HG03432 (cell line): ENCODE data around the gene GUCY1B1.
"Not testable (repeated sequence)": the region's sequence is repeated elsewhere in the genome, so short reads cannot be mapped to it uniquely, and the experiment has no call there.

ENCODE experiments used
- ATAC-seq: cut with Tn5 transposase; IDR thresholded peaks from one replicate; pipeline ENCODE4 v1.9.1; 2021; ENCODE audit warnings: mild to moderate bottlenecking, moderate library complexity; ENCODE audit not compliant: unreplicated experiment

GUCY1B1 gene

DNA sequence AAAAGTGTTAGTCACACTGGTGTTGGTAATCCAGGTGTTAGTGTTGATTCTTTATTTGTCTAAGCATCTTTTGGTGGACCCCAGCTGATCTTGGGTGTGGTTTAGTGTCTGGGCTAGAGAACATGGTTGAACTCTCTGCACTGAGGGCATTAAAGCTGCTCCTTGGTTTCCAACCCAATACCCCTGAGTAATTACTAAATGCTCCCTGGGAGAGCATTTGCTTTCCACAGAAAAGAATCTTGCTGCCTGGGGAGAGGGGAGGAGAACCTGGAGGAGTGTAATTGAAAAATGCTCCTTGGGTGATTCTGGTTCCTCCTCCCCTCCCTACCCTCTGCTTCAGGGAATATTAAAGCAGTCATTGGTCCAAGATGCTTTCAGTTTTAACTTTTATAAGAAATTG, 3.1 kb downstream of the GUCY1B1 start:
- no peak for ATAC-seq

DNA sequence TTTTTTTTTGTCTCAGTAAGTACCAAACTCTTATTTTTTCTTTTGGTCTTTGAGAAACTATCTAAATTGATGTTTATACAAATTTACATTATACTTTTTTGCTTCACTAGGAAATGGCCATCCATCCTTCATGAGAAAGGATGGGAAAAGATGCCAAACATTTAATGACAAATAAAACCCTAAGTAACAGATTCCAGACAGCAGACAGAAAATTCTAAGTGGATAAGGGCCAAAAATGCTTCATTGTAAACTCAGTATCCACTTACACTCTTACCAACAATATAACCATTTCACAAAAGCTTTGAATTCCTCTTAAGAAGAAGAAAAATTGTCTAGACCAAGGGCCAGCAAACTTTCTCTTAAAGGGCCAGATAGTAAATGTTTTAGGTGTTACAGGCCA, 3.5 kb downstream of the GUCY1B1 start:
- no peak for ATAC-seq

DNA sequence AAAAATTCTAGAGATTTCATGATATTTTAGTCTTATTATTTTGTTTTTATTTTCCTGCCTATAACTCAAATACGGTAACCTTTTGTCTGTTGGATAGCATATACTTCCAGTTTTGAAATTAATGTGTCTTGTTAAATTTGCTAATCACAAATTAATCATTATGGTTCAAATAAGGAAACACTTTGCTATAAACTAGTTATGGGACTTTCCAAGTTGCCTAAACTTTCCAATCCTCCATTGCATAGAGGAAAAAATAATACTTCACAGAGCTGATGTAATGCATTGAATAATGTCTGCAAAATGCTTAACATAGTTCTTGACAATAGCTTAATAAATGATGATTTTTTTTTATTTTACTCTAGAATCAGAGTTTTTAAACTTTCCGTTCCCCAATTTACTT, 4.7 kb downstream of the GUCY1B1 start:
- no peak for ATAC-seq

DNA sequence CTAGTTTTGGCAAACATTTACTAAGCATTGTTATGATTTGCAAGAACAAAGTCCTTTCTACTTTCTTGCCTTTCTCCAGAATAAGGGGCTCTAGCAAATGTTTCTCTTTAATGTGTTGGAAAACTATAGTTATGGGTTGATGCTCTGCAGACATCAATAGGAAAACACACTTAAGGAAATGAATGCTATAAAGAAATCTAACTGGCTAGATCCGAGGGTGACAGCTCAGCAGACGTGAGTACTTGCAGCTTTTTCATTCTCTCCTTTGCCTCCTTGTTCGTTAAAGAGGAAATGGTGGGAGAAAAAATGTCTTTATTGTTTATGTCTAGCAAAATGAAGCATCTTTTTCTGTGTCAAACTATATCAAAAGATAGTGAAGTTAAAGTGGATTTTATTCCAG, 6.3 kb downstream of the GUCY1B1 start:
- ATAC-seq = no peak

DNA sequence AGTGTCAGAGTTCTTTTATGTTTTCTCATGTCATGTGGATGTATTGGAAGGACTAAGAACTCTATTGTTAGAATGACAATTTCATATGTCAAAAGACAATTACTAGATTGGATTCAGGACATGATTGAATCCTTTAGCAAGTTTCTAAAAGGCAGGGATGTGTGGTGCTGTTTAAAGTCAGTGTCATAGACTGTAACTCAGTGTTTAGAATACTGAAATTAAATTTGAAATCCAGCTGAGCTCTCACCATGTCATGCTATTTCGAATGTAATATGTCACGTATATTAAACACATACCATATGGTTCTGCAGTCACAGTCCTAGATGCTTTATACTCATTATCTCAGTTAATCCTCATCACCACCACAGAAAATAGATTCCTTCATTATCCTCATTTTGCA, 7.8 kb downstream of the GUCY1B1 start:
- no peak for ATAC-seq

DNA sequence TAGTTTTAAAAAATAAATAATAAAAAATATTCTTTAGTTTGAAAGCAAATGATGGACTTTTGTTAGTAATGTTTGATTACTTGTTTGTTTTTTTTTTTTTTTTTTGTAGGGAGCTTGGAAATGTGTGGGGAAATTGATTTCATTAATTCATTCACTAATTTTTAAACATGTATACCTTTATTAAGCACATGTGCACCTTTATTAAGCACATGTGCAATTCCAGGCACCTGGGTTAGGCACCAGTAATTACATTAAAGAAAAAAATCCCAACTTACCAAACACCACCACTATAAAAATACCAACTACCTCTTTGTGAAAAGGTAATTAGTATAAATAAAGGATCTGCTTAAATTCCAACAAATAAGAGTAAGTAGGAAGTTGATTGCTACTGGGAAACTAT, 9.5 kb downstream of the GUCY1B1 start:
- ATAC-seq = no peak

DNA sequence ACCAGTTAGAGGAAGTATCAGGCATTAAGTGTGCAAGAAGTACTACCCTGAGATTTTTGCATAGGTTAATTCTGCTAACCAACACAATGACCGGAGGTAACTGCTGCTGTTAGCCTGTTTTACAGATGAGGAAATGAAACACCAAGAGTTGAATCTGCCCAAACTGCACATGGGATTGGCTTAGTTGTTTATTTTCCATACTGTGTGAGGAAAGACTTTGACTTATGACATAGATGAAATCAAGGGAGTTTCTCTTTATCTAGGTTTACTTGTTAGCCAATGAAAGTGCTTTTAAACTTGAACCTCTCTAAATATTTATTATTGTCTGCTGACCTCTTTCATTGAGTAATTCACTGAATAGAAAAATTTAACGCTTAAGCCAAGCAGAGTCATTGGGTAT, 10.3 kb downstream of the GUCY1B1 start:
- ATAC-seq = peak; percentile 74

DNA sequence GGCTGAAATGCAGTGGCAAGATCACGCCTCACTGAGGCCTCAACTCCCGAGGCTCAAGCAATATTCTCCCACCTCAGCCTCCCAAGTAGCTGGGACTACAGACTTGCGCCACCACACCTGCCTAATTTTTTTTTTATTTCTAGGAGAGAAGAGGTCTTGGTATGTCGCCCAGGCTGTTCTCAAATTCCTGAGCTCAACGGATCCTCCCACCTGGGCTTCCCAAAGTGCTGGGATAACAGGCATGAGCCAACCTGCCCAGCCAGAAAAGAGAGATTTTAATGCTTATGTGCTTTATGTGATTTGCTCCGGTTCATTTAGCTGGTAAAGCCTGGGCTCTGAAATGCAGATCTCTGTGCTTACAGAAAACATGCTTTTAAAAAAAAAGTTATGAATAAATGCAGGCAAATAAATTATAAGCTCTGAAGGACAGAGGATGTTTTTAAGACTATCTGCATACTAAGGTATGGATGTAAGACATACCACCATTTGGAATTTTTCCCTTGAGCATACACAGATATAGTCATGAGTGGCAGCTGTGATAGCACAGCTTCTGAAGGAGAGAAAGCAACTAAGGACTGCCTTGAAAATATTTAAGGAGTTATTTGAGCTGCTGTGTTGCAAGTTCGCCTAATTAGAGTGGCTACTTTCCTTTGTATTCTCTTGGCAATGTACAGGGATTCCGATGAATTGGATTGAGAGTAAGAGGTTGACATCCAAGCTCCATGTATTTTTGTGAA, 13.8 kb downstream of the GUCY1B1 start:
- ATAC-seq = no peak

DNA sequence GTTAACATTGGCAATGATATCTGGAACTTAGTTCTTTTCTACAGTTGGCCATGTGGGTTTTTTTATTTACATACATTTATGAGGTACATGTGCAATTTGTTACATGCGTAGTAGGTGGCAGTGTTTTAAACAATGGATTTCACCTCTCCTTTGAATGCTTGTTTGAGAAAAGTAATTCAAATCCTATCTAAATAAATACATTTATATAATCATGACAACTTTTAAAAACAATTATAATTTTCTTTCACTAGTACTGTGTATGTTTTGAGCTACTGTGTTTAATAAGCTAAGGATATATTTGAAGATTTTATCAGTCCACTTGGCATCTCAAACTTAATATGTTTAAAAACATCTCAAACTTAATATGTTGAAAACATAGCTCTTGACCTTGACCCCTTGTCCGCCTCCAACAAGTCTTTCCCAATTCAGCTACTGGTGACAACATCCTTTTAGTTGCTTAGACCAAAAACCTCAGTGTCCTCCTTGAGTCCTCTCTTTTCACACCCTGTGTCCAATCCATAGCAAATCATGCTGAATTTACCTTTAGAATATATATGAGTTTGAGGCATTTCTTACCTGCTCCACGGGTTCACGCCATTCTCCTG, 14.5 kb downstream of the GUCY1B1 start:
- ATAC-seq = no peak

DNA sequence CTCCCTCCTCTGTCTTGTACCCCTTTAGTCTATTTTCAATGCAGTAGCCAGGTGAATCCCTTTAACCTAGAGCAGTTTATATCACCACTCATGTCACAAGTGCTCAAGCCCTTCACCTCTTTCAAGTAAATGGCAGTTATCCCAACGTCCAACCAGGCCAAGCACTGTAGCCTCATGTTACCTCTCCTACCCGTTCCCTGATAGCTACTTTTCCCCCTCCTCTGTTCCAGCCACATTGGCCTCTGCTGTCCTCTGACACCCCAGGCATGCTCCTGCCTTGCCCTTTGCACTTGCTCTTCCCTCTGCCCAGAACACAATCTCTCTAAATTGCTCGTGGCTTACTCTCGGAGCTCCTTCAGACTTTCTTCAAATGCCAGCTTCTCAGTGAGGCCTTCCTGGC, 15.2 kb downstream of the GUCY1B1 start:
- no peak for ATAC-seq

DNA sequence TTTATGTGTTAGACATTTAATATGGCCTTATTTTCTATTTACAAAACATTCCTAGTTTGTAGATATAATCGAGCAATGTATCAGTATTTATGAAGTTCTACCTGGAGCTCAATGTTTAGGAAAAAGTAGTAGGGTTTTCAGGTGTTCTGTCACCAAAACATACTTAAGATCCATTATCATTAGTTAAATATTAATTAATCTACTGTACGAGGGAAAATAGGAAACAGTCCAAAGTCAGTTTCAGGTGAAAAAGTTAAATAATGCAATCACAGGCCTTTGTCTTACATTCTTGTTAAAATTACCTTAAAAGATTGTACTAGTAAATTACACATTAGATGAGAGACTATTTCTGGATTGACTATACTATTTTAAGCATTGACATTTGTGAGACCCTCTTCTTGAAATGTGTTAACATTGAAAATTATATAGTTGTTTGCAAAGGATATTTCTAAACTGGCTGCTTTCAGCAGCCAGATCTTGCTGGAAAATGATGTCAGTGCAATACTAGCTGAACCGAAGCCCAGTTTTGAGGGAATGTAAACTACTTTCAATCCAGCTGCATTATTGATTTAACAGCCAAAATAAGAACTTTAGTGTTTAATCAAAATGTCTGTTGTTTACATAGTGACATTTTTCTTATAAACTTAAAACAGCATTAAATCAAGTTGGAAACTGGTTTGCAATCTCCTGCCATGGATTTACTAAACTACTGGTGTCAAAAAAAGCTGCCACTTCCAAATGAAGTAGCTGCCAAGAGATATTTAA, 19.3 kb downstream of the GUCY1B1 start:
- no peak for ATAC-seq

DNA sequence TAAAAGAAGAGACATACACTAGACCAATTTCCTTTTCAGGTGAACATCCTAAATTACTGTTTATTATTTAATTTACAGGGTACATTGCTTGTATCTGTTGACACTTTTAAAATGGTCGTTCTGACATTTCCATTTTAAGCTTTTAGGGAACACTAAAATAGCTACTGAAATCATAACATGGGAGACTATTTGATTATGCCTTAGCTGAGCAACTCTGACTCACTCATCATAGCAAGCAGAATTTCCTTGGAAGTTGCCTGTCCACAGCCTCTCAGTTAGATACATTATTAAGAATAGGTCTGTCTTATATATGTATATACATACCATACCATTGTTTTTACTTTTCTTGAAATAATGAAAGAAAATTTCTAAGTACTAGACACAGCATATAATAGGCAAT, 22.0 kb downstream of the GUCY1B1 start:
- ATAC-seq = no peak

DNA sequence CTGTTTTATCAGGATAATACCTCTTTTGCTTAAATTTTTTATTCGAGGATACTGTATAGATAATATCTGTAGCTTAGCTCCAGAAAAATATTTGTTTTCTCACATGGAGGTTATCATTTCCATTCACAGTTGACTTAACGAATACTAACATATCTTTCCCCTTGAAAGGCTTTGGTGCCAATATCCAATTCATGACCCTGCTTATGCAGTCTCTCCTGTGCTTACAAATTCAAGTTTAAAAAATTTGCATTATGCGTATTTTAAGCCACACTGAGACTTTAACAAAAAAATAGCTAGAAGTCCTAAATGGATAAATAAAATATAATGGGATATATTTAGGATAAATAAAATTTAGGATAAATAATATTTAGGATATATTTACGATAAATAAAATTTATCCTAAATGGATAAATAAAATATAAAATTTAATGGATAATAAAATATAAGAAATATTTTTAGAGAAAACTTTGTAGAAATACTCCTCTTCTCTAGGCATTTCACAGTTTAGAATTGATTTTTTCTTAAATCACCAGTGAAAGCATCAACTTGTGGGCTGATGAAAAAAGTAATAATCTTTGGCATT, 22.5 kb downstream of the GUCY1B1 start:
- ATAC-seq = no peak

DNA sequence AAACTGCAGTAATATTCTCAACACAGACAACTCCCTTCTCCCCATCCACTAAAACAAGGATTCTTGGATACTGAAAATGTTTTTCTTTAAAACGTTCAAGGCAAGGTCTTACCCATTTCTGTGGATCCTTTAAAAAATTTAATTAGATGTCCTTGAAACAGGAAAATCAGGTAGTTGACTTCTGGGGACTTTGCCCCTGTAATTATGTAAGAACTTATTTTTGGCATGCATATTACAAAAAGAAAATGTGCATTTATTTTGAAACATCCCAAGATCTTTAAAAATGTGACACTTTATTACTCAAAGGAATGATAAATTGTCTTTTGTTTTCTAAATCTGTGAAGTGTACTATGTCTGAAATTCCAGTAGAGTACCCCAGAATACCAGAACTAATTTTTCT, 25.8 kb downstream of the GUCY1B1 start:
- ATAC-seq = no peak

DNA sequence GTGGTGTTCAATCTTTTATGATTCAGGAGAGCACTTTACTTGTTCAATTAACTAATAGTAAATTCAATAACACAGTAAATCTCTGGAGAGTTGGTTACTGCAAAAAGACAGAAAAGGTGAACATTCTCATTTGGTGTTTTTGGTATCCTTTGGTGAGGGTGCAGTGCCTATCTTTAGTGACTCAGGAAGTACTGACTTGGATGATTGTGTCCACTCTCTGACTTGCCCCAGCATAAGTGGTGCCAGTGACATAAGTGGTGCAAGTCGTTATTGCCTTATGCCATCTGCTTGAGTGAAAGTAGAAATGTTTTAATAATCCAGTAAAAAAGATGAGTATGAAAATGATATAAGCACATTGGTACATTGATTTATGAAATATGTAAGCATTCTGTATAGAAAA, 27.0 kb downstream of the GUCY1B1 start:
- ATAC-seq = no peak

DNA sequence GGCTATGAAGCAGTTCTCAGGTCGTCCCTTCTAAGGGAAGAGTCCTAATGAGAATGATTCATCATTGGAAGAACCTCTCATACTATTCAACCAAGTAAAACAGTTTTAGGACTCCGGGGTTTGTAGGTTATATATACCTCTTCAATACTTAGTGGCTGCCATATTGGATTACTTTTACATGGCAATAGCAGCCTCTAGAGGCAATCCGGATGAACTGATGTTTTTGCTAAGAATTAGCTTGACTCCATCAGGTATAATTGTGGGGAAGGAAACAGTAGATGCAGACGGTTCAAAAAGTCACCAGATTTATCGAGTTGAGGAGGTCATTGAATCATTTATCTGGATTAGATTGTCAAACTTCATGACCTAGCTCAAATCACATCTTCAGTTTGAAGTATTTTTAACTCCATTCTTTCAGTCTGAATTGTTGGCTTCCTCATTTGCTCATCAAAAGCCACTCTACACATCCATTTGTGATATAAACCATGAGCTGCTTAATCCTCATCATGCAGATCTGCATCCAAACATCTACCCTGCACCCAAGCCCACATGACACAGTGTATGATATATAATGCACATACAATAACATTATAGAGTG, 28.4 kb downstream of the GUCY1B1 start:
- ATAC-seq = peak; percentile 94

DNA sequence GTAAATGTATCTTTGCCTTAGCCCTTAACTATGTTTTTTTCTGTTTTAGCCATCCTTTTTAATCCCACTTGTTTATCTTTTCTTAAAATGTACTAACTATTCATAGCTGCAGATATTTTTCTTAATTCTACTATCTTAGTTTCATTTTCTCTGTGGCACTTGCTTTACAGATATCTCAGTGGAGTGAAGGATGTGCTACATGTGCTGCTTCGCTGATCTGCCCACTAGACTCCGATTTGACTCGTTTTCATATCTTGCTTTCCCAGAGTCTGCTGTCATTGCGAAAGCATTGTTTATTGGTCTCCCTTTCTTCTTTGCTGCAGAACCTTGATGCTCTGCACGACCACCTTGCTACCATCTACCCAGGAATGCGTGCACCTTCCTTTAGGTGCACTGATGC, 30.6 kb downstream of the GUCY1B1 start:
- ATAC-seq = peak; percentile 55

DNA sequence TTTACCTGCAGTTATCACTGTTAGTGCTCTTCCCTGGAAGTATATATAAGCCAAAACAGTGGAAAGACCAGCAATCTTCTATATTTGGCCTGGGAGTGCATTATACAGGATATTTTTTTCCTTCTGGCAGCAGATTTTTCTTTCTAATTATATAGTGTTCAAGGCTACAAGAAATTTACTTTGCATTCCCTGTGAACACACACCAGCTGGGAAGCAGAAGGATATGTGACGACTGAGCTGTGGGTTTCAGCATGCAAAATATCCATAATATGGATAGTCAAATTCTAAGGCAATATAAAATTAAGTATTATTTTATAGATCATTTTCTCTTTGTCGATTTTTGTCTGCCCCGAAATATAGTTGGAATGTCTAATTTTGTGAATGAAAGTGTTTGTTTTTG, 31.2 kb downstream of the GUCY1B1 start:
- ATAC-seq = no peak

DNA sequence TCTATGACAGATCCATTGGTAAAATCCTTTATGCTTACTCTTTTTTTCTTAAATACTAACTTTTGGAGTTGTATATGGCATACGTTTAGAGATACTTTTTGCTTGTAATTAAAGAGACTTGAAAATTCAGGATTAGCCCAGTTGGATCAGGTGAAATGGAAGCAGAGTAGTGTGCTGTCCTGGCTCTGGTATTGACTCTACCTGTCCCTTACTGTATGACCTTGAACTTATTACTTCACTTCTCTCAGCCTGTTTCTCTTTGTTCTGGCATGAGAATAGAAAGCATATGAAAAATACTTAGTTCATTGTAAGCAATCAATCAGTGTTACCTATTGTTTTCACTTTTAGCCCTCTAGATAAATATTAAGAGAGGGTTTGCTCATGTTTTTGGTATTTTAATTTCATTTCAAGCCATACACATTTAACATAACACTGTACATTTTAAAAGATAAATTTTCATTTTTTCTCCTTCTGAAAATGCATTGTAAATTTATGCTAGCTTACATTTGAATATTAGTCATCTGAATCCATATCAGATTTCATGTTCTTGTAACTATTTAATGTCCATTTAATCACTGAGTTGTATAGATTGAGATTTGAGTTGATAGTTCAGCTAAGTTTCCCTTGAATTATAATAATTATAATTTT, 35.9 kb downstream of the GUCY1B1 start:
- no peak for ATAC-seq

DNA sequence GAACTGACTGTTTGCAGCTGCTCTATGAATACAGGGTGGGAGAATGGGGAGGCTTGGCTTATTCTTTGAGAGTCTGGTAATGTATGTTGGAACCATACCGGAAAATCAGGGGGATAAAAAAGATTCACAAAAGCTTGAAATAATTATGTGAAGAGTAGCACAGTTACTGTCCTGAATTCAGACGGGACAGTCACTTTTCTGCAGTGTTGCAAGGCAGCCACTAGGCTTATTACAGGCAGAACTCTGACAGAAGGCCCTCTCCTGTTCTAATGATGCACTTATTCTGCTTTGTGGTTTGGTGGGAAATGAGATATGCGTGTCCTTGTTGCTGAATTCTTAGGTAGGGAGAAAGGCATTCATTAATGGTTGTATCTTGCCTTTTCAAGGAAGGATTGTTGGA, 37.2 kb downstream of the GUCY1B1 start:
- peak; percentile 87 for ATAC-seq

DNA sequence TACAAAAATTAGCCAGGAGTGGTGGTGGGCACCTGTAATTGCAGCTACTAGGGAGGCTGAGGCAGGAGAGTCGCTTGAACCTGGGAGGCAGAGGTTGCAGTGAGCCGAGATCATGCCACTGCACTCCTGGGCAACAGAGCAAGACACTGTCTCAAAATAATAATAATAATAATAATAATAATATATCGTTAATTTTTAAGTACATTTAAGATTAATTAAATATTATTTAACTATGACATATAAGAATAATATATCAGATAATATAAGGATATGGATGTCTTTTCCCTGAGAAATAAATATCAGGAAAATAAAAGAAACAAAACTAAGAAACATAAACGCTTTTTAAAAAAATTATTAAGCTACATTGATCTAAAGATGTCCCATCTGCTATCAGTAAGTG, 38.8 kb downstream of the GUCY1B1 start:
- not testable (repeated sequence) for ATAC-seq
